Uterus (tissue), 2 donors: Measurements from ENCODE around the gene LUZP2.

Experiments
- CTCF ChIP-seq, 4 experiments: fragments of 200-600 bp in 2 of 4; fragments of 450-650 bp in 2 of 4; sonication (generic) in 2 of 4; IDR thresholded peaks; one replicate each; pipeline ENCODE4 v1.5.1; 2016 to 2019; ENCODE audit warnings: antibody characterized with exemption in 4 of 4, mild to moderate bottlenecking in 2 of 4, moderate library complexity in 1 of 4
- POLR2A ChIP-seq, 2 donors: fragments of 450-650 bp; IDR thresholded peaks; one replicate each; pipeline ENCODE4 v1.6.1; 2016; ENCODE audit warnings: antibody characterized with exemption in 2 of 2, mild to moderate bottlenecking in 1 of 2, moderate library complexity in 1 of 2

GRCh38 chr11:24833573-24833972, 336.7 kb downstream of the LUZP2 start:
- no peak for TF ChIP-seq CTCF (IDR thresholded peaks at IDR 0.05)
- no peak for TF ChIP-seq POLR2A (IDR thresholded peaks at IDR 0.05)
